Measurements from ENCODE around the gene VPS13D.

The VPS13D gene

GRCh38 chr1:12491656-12492055, 261.8 kb downstream of the VPS13D start:
- DNase-seq (ENCODE audit: low spot score), result no peak

- no peak for DNase-seq (ENCODE audit: low spot score)
Measured at GRCh38 chr1:12495725-12496124, 265.9 kb downstream of the VPS13D start.

GRCh38 chr1:12496154-12496961, 266.5 kb downstream of the VPS13D start:
- no peak for DNase-seq (ENCODE audit: low spot score)

- no peak for DNase-seq (ENCODE audit: low spot score)
Measured at GRCh38 chr1:12499539-12500240, 269.9 kb downstream of the VPS13D start.

- DNase-seq (ENCODE audit: low spot score), result no peak
Measured at GRCh38 chr1:12501661-12502060, 271.8 kb downstream of the VPS13D start.

GRCh38 chr1:12502336-12503109, 272.7 kb downstream of the VPS13D start:
- no peak for DNase-seq (ENCODE audit: low spot score)

- DNase-seq (ENCODE audit: low spot score), result no peak
Measured at GRCh38 chr1:12503709-12504108, 273.9 kb downstream of the VPS13D start.

GRCh38 chr1:12504601-12505000, 274.8 kb downstream of the VPS13D start:
- DNase-seq (ENCODE audit: low spot score), result no peak

GRCh38 chr1:12505231-12505630, 275.4 kb downstream of the VPS13D start:
- DNase-seq (ENCODE audit: low spot score), result no peak

- peak; percentile 71 for DNase-seq (ENCODE audit: low spot score)
Measured at GRCh38 chr1:12505639-12506280, 275.9 kb downstream of the VPS13D start.

- no peak for DNase-seq (ENCODE audit: low spot score)
Measured at GRCh38 chr1:12506281-12507280, 276.8 kb downstream of the VPS13D start.

- DNase-seq (ENCODE audit: low spot score), result no peak
Measured at GRCh38 chr1:12507631-12508030, 277.8 kb downstream of the VPS13D start.

- no peak for DNase-seq (ENCODE audit: low spot score)
Measured at GRCh38 chr1:12508849-12509248, 279.0 kb downstream of the VPS13D start.

GRCh38 chr1:12511128-12511484, 281.3 kb downstream of the VPS13D start:
- no peak for DNase-seq (ENCODE audit: low spot score)

- DNase-seq (ENCODE audit: low spot score), result no peak
Measured at GRCh38 chr1:12511516-12512468, 282.0 kb downstream of the VPS13D start.

GRCh38 chr1:12513181-12513580, 283.4 kb downstream of the VPS13D start:
- DNase-seq (ENCODE audit: low spot score), result no peak

- DNase-seq (ENCODE audit: low spot score), result no peak
Measured at GRCh38 chr1:12514590-12514989, 284.8 kb downstream of the VPS13D start.

- DNase-seq (ENCODE audit: low spot score), result no peak
Measured at GRCh38 chr1:12515234-12515633, 285.4 kb downstream of the VPS13D start.

- no peak for DNase-seq (ENCODE audit: low spot score)
Measured at GRCh38 chr1:12516741-12517140, 286.9 kb downstream of the VPS13D start.

All from globus pallidus (tissue), 1 donor.